ENCODE results near the gene NAA40. TPM values are rescaled to one million over a fixed set of nuclear protein-coding genes. Genes with fewer than 3 reads are reported as not detected.

NAA40 gene
- total and polyA plus RNA-seq, 10 of the 15 experiments (the other 5 are each of a cell fraction or from before 2014, with no cell fraction given), result 4.8 to 31.6 (median 22.2) TPM

DNA sequence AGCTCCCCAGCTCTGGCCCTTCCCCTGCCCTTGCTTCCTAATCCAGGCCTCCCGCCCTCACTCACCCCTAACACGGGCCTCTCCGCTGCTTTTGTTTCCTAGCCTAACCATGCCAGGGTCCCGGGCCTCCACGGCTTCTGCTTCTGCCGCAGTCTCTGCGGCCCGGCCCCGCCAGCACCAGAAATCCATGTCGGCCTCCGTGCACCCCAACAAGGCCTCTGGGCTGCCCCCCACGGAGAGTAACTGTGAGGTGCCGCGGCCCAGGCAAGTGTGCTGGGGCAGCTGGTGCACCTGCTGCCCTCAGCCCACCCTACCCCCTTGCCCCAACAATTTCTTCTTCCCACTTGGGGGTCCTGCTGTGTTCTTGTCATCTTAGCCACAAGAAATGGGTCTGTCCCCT lies 34.9 kb upstream of the NAA40 start:
- H3K4me1 ChIP-seq (ENCODE audit: control insufficient read depth, insufficient read depth, low read length), result no peaks in the 10 kb centered on the region
- SMC1A ChIA-PET (ENCODE audit: uncharacterized antibody, unreplicated experiment), result no interaction called here
- no peaks in the 10 kb centered on the region for H3K27me3 ChIP-seq (replicated peaks in 1 of 2; ENCODE audit: control insufficient read depth in 2 of 2, insufficient read depth in 2 of 2, low read length in 1 of 2)
- H4K20me1 ChIP-seq (ENCODE audit: control insufficient read depth, insufficient read depth), result no peaks in the 10 kb centered on the region
- H3K79me2 ChIP-seq (ENCODE audit: control insufficient read depth, insufficient read depth, low read length), result no peaks in the 10 kb centered on the region
- H3K9ac ChIP-seq (ENCODE audit: control insufficient read depth, insufficient read depth, low read length), result no peak overlapping the region
- H2AFZ ChIP-seq (ENCODE audit: control insufficient read depth, low read depth, low read length), result no peak overlapping the region
- FAIRE-seq (no peak), DNase-seq (ENCODE audit: low read depth, low spot score) (no peak), ATAC-seq (no peak)
- RAD21 ChIA-PET (ENCODE audit: unreplicated experiment), result no interaction called here
- H3K4me2 ChIP-seq (ENCODE audit: control insufficient read depth, insufficient read depth), result no peak overlapping the region
- BruUV-seq (replicated peaks), result no TSS peak
- intact Hi-C loops (cut with micrococcal nuclease; ENCODE audit: unreplicated experiment) (no loop called here), in situ Hi-C loops (cut with MboI) (no loop called here)
- no peaks in the 10 kb centered on the region for H3K9me3 ChIP-seq (replicated peaks; ENCODE audit: control insufficient read depth, insufficient read depth, low read length)
- H3K36me3 ChIP-seq (ENCODE audit: control insufficient read depth in 2 of 2, insufficient read depth in 2 of 2, low read length in 1 of 2), result peaks cover 33 to 56% of the 10 kb centered on the region in 2 experiments
- POLR2A ChIA-PET, result no interaction called here
- 98% methylated on average over 13 of the region's 14 CpGs for WGBS (ENCODE audit: insufficient coverage, insufficient replicate concordance, low lambda C conversion rate, missing lambda C conversion rate)
- H3K27ac ChIP-seq (ENCODE audit: control insufficient read depth, insufficient read depth), result no peak overlapping the region
- CTCF ChIA-PET, result interaction anchor here (0.6 kb wide), 1 partner anchor 67 kb away, joined by 3 read pairs; no protein-coding TSS in a partner anchor
- no peak for TF ChIP-seq MTA2 (IDR thresholded peaks at IDR 0.05; ENCODE audit: low read depth)
- TF ChIP-seq EED (IDR thresholded peaks at IDR 0.05; ENCODE audit: low read depth), result no peak
- no peak for TF ChIP-seq ZNF274 (IDR thresholded peaks at IDR 0.05; ENCODE audit: insufficient read depth, insufficient read length)
- TF ChIP-seq IRF4 (IDR thresholded peaks at IDR 0.05; ENCODE audit: low read depth, low read length), result no peak
- no peak for TF ChIP-seq RAD21 (IDR thresholded peaks at IDR 0.05; ENCODE audit: insufficient read depth, low read depth, low read length)
- no peak for TF ChIP-seq RFX5 (IDR thresholded peaks at IDR 0.05; ENCODE audit: low read depth, low read length)
- TF ChIP-seq, protein P1, sequence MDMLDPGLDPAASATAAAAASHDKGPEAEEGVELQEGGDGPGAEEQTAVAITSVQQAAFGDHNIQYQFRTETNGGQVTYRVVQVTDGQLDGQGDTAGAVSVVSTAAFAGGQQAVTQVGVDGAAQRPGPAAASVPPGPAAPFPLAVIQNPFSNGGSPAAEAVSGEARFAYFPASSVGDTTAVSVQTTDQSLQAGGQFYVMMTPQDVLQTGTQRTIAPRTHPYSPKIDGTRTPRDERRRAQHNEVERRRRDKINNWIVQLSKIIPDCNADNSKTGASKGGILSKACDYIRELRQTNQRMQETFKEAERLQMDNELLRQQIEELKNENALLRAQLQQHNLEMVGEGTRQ (IDR thresholded peaks at IDR 0.05; ENCODE audit: borderline replicate concordance, low read depth, low read length), result no peak
- TF ChIP-seq NR2C2 (IDR thresholded peaks at IDR 0.05; ENCODE audit: borderline replicate concordance, control insufficient read depth, insufficient read length, low read depth), result no peak
- TF ChIP-seq SRF (IDR thresholded peaks at IDR 0.05; ENCODE audit: low read depth in 2 of 2, low read length in 2 of 2), result no peak
- TF ChIP-seq ZBED1 (IDR thresholded peaks at IDR 0.05; ENCODE audit: borderline replicate concordance), result no peak
- TF ChIP-seq BRCA1 (IDR thresholded peaks at IDR 0.05; ENCODE audit: low read depth, low read length), result no peak
- TF ChIP-seq, protein P2, sequence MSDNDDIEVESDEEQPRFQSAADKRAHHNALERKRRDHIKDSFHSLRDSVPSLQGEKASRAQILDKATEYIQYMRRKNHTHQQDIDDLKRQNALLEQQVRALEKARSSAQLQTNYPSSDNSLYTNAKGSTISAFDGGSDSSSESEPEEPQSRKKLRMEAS (IDR thresholded peaks at IDR 0.05; ENCODE audit: low read depth, low read length), result no peak
- TF ChIP-seq, protein P3, sequence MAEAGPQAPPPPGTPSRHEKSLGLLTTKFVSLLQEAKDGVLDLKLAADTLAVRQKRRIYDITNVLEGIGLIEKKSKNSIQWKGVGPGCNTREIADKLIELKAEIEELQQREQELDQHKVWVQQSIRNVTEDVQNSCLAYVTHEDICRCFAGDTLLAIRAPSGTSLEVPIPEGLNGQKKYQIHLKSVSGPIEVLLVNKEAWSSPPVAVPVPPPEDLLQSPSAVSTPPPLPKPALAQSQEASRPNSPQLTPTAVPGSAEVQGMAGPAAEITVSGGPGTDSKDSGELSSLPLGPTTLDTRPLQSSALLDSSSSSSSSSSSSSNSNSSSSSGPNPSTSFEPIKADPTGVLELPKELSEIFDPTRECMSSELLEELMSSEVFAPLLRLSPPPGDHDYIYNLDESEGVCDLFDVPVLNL (IDR thresholded peaks at IDR 0.05; ENCODE audit: low read depth, low read length), result no peak
- TF ChIP-seq FOXM1 (IDR thresholded peaks at IDR 0.05; ENCODE audit: low read depth, low read length), result no peak
- no peak for TF ChIP-seq NR2F1 (conservative IDR thresholded peaks at IDR 0.05)
- no peak for TF ChIP-seq NRF1 (conservative IDR thresholded peaks at IDR 0.05; ENCODE audit: low read depth, low read length)
- no peak for TF ChIP-seq SMARCA5 (IDR thresholded peaks at IDR 0.05)
- TF ChIP-seq ASH2L (IDR thresholded peaks at IDR 0.05; ENCODE audit: borderline replicate concordance, low read depth), result no peak
- no peak for TF ChIP-seq MXI1 (IDR thresholded peaks at IDR 0.05; ENCODE audit: low read depth, low read length)
- TF ChIP-seq, protein P4, sequence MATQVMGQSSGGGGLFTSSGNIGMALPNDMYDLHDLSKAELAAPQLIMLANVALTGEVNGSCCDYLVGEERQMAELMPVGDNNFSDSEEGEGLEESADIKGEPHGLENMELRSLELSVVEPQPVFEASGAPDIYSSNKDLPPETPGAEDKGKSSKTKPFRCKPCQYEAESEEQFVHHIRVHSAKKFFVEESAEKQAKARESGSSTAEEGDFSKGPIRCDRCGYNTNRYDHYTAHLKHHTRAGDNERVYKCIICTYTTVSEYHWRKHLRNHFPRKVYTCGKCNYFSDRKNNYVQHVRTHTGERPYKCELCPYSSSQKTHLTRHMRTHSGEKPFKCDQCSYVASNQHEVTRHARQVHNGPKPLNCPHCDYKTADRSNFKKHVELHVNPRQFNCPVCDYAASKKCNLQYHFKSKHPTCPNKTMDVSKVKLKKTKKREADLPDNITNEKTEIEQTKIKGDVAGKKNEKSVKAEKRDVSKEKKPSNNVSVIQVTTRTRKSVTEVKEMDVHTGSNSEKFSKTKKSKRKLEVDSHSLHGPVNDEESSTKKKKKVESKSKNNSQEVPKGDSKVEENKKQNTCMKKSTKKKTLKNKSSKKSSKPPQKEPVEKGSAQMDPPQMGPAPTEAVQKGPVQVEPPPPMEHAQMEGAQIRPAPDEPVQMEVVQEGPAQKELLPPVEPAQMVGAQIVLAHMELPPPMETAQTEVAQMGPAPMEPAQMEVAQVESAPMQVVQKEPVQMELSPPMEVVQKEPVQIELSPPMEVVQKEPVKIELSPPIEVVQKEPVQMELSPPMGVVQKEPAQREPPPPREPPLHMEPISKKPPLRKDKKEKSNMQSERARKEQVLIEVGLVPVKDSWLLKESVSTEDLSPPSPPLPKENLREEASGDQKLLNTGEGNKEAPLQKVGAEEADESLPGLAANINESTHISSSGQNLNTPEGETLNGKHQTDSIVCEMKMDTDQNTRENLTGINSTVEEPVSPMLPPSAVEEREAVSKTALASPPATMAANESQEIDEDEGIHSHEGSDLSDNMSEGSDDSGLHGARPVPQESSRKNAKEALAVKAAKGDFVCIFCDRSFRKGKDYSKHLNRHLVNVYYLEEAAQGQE (IDR thresholded peaks at IDR 0.05; ENCODE audit: low read depth, low read length), result no peak
- H3K4me3 ChIP-seq, result no peak overlapping the region

Data from GM12878 (cell line).